ENCODE measurements around the gene CRYBB1. TPM values are rescaled to one million over a fixed set of nuclear protein-coding genes. Genes with fewer than 3 reads are reported as not detected.

Gene CRYBB1
- total and polyA plus RNA-seq, 2 donors (not counting 3 experiments of a cell fraction or from before 2014, with no cell fraction given), result not detected

DNA sequence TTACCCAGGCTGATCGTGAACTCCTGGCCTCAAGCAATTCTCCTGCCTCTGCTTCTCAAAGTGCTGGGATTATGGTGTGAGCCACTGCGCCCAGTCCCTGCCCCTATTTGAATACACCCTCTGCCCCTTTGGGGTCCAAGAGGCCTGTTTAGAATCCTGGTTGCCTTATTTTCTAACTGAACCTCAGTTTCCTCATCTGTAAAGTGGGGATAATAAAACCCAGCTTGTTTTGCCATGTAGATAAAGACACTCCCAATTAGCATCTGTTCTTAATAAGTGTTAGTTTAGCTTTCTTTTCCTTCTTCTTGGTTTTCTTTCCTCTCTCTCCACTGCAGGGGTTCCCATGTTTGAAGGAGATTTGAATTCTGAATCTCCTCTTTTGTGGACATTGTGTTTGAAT is 44.3 kb upstream of the CRYBB1 start:
- no peaks in the 10 kb centered on the region for H3K36me3 ChIP-seq (ENCODE audit: control insufficient read depth in 2 of 2, extremely low read depth in 1 of 2, insufficient read depth in 2 of 2, low read length in 2 of 2)
- no peak overlapping the region for H3K27ac ChIP-seq (ENCODE audit: insufficient read depth, low read depth, low read length)
- ChIA-PET POLR2A (interaction anchor here (0.6 kb wide), 1 partner anchor 760 kb away, joined by 3 read pairs; no protein-coding TSS in a partner anchor), CTCF (interaction anchor here (2.9 kb wide), 1 partner anchor 298 kb away, joined by 8 read pairs; no protein-coding TSS in a partner anchor)
- TF ChIP-seq JUN (IDR thresholded peaks at IDR 0.05; ENCODE audit: borderline replicate concordance, insufficient read depth, insufficient read length, low read depth) (no peak), EZH2 (IDR thresholded peaks at IDR 0.05; ENCODE audit: borderline replicate concordance, low read depth, low read length, severe bottlenecking) (no peak), POLR2A (IDR thresholded peaks at IDR 0.05; ENCODE audit: low read depth, low read length) (no peak), POLR2AphosphoS5 (IDR thresholded peaks at IDR 0.05; ENCODE audit: insufficient read depth, low read depth, low read length) (no peak), GATA2 (IDR thresholded peaks at IDR 0.05; ENCODE audit: insufficient read depth, insufficient read length, low read depth, low read length) (no peak), FOS (IDR thresholded peaks at IDR 0.05; ENCODE audit: borderline replicate concordance, insufficient read depth, low read length) (no peak)
- TF ChIP-seq, protein P1, sequence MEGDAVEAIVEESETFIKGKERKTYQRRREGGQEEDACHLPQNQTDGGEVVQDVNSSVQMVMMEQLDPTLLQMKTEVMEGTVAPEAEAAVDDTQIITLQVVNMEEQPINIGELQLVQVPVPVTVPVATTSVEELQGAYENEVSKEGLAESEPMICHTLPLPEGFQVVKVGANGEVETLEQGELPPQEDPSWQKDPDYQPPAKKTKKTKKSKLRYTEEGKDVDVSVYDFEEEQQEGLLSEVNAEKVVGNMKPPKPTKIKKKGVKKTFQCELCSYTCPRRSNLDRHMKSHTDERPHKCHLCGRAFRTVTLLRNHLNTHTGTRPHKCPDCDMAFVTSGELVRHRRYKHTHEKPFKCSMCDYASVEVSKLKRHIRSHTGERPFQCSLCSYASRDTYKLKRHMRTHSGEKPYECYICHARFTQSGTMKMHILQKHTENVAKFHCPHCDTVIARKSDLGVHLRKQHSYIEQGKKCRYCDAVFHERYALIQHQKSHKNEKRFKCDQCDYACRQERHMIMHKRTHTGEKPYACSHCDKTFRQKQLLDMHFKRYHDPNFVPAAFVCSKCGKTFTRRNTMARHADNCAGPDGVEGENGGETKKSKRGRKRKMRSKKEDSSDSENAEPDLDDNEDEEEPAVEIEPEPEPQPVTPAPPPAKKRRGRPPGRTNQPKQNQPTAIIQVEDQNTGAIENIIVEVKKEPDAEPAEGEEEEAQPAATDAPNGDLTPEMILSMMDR (IDR thresholded peaks at IDR 0.05; ENCODE audit: extremely low read depth in 1 of 2, insufficient read depth in 1 of 2, low read depth in 1 of 2, low read length in 2 of 2), result no peak
- TF ChIP-seq, protein P2, sequence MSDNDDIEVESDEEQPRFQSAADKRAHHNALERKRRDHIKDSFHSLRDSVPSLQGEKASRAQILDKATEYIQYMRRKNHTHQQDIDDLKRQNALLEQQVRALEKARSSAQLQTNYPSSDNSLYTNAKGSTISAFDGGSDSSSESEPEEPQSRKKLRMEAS (IDR thresholded peaks at IDR 0.05; ENCODE audit: insufficient read depth, insufficient read length), result no peak
- H3K79me2 ChIP-seq (ENCODE audit: control insufficient read depth, insufficient read depth, low read length), result no peaks in the 10 kb centered on the region
- no TSS peak for BruUV-seq (replicated peaks)
- DNase-seq (ENCODE audit: low read depth, low spot score), result no peak
- no peaks in the 10 kb centered on the region for H3K9me1 ChIP-seq (replicated peaks; ENCODE audit: control insufficient read depth, extremely low read depth, insufficient read depth, low read length)
- dilution Hi-C loops (cut with MboI; ENCODE audit: extremely low pct_ligation_motif_present, low sequenced_read_pairs), result no loop called here
- H4K20me1 ChIP-seq (replicated peaks; ENCODE audit: control insufficient read depth, extremely low read depth, insufficient read depth, low read length), result no peaks in the 10 kb centered on the region
- H3K27me3 ChIP-seq (ENCODE audit: control insufficient read depth in 2 of 2, insufficient read depth in 2 of 2, low read length in 2 of 2), result peaks cover 21 to 29% of the 10 kb centered on the region in 2 experiments
- H3K4me2 ChIP-seq (ENCODE audit: insufficient read depth, low read length), result no peak overlapping the region
- intact Hi-C loops (cut with micrococcal nuclease), result no loop called here
- H3K9ac ChIP-seq (replicated peaks; ENCODE audit: extremely low read depth, insufficient read depth, low read length), result no peak overlapping the region
- no peak for FAIRE-seq
- H3K4me3 ChIP-seq (replicated peaks in 1 of 3; ENCODE audit: insufficient read depth in 1 of 3, low read depth in 1 of 3, low read length in 3 of 3), result no peak overlapping the region
- no peaks in the 10 kb centered on the region for H3K9me3 ChIP-seq (replicated peaks; ENCODE audit: control insufficient read depth, insufficient read depth, low read length)
- peaks cover 13% of the 10 kb centered on the region for H3K4me1 ChIP-seq (ENCODE audit: control insufficient read depth, extremely low read depth, insufficient read depth, low read length)
- no peak overlapping the region for H2AFZ ChIP-seq (ENCODE audit: low read depth, low read length)

Measured in endothelial cell of umbilical vein (primary cell).